Measurements from ENCODE around the gene LGALS7. TPM values are rescaled to one million over a fixed set of nuclear protein-coding genes. Genes with fewer than 3 reads are reported as not detected.
A peak's percentile ranks its signal among the peaks of the same experiment; 100 is the strongest.

The LGALS7 gene
- polyA plus RNA-seq, 3 donors: not detected

GRCh38 chr19:38819231-38819920 lies 46.1 kb upstream of the LGALS7 start:
- peak overlapping the region in 1 of 7 donors; percentile 74 for H3K27ac Mint-ChIP-seq
- no peaks in the 10 kb centered on the region for H3K4me1 Mint-ChIP-seq
- intact Hi-C loops (cut with micrococcal nuclease): no loop called here
- H3K36me3 Mint-ChIP-seq: peaks cover 71 to 93% of the 10 kb centered on the region in 2 donors
- Histone ChIP-seq H3K4me1 (ENCODE audit: control insufficient read depth in 1 of 2, insufficient read depth in 2 of 2, low read length in 2 of 2) (no peaks in the 10 kb centered on the region), H3K9ac (ENCODE audit: insufficient read depth, low read length, poor library complexity, severe bottlenecking) (no peak overlapping the region), H3K79me2 (ENCODE audit: insufficient read depth, low read length) (peaks cover 12% of the 10 kb centered on the region), H3K9me3 (replicated peaks in 1 of 2; ENCODE audit: control insufficient read depth in 1 of 2, insufficient read depth in 1 of 2, low read length in 2 of 2) (peaks cover 0 to 5% of the 10 kb centered on the region in 2 donors), H3K27me3 (ENCODE audit: control insufficient read depth in 2 of 2, insufficient read depth in 2 of 2, low read length in 2 of 2) (no peaks in the 10 kb centered on the region), H4K20me1 (ENCODE audit: insufficient read depth, low read length) (peaks cover 12% of the 10 kb centered on the region), H3K4me2 (replicated peaks; ENCODE audit: extremely low read depth, low read length, poor library complexity, severe bottlenecking) (no peak overlapping the region), H2AFZ (ENCODE audit: insufficient read depth, low read depth, low read length, poor library complexity, severe bottlenecking) (no peak overlapping the region), H3K36me3 (replicated peaks in 1 of 2; ENCODE audit: control insufficient read depth in 1 of 2, insufficient read depth in 2 of 2, low read length in 2 of 2) (peaks cover 62 to 82% of the 10 kb centered on the region in 2 donors), H3K27ac (ENCODE audit: low read depth in 1 of 2, low read length in 2 of 2) (no peak overlapping the region), H3K4me3 (replicated peaks in 1 of 3; ENCODE audit: low read depth in 2 of 3, low read length in 3 of 3) (no peak overlapping the region)
- no peak for DNase-seq
- peaks cover 0 to 10% (median 0%) of the 10 kb centered on the region in 7 donors for H3K9me3 Mint-ChIP-seq
- 97% methylated on average over 6 of the region's 13 CpGs for WGBS (ENCODE audit: insufficient coverage)
- peaks cover 0 to 1% (median 0%) of the 10 kb centered on the region in 3 donors for H3K27me3 Mint-ChIP-seq (ENCODE audit: low read depth in 3 of 3)
- TF ChIP-seq CTCF (IDR thresholded peaks at IDR 0.05): no peak
- peak overlapping the region in 1 of 2 donors; percentile 31 for H3K4me3 Mint-ChIP-seq

- no peak overlapping the region for H3K27ac ChIP-seq (ENCODE audit: low read depth in 1 of 2, low read length in 2 of 2)
- H3K4me3 Mint-ChIP-seq: no peak overlapping the region
- TF ChIP-seq CTCF (IDR thresholded peaks at IDR 0.05): no peak
- no peaks in the 10 kb centered on the region for H3K9me3 Mint-ChIP-seq
- no peak overlapping the region for H3K9ac ChIP-seq (ENCODE audit: insufficient read depth, low read length, poor library complexity, severe bottlenecking)
- H3K4me2 ChIP-seq (replicated peaks; ENCODE audit: extremely low read depth, low read length, poor library complexity, severe bottlenecking): no peak overlapping the region
- H3K79me2 ChIP-seq (ENCODE audit: insufficient read depth, low read length): peaks cover 6% of the 10 kb centered on the region
- H2AFZ ChIP-seq (ENCODE audit: insufficient read depth, low read depth, low read length, poor library complexity, severe bottlenecking): no peak overlapping the region
- peak overlapping the region in 1 of 7 donors; percentile 25 for H3K27ac Mint-ChIP-seq
- peaks cover 50 to 70% of the 10 kb centered on the region in 2 donors for H3K36me3 Mint-ChIP-seq
- H3K9me3 ChIP-seq (replicated peaks in 1 of 2; ENCODE audit: control insufficient read depth in 1 of 2, insufficient read depth in 1 of 2, low read length in 2 of 2): no peaks in the 10 kb centered on the region
- 93% methylated on average over 10 of the region's 15 CpGs for WGBS (ENCODE audit: insufficient coverage)
- H3K4me1 ChIP-seq (ENCODE audit: control insufficient read depth in 1 of 2, insufficient read depth in 2 of 2, low read length in 2 of 2): no peaks in the 10 kb centered on the region
- peaks cover 12% of the 10 kb centered on the region for H4K20me1 ChIP-seq (ENCODE audit: insufficient read depth, low read length)
- no peaks in the 10 kb centered on the region for H3K4me1 Mint-ChIP-seq
- no peak overlapping the region for H3K4me3 ChIP-seq (replicated peaks in 1 of 3; ENCODE audit: low read depth in 2 of 3, low read length in 3 of 3)
- no peaks in the 10 kb centered on the region for H3K27me3 ChIP-seq (ENCODE audit: control insufficient read depth in 2 of 2, insufficient read depth in 2 of 2, low read length in 2 of 2)
- no peak for DNase-seq
- H3K27me3 Mint-ChIP-seq (ENCODE audit: low read depth in 3 of 3): peaks cover 0 to 2% (median 1%) of the 10 kb centered on the region in 3 donors
- peaks cover 50 to 63% of the 10 kb centered on the region in 2 donors for H3K36me3 ChIP-seq (replicated peaks in 1 of 2; ENCODE audit: control insufficient read depth in 1 of 2, insufficient read depth in 2 of 2, low read length in 2 of 2)
- intact Hi-C loops (cut with micrococcal nuclease): no loop called here
Observed at GRCh38 chr19:38817081-38817480, 43.8 kb upstream of the LGALS7 start.
